Ovary (tissue), 9 donors: Measurements from ENCODE around the gene STRADB. TPM values are rescaled to one million over a fixed set of nuclear protein-coding genes. Genes with fewer than 3 reads are reported as not detected.
"Not testable (repeated sequence)": the region's sequence is repeated elsewhere in the genome, so short reads cannot be mapped to it uniquely, and the experiment has no call there.

Experiments used
- DNase-seq, 5 donors: peaks; one replicate each; pipeline ENCODE4 v3.0.0-alpha.2; 2019 to 2020
- H3K27ac ChIP-seq, 2 donors: fragments of 200-600 bp; one replicate each; pipeline versions ENCODE4 v1.5.1 to v1.8.0; 2019 to 2022
- H3K27me3 ChIP-seq: fragments of 200-600 bp; one replicate; pipeline ENCODE4 v1.8.0; 2022
- H3K36me3 ChIP-seq: fragments of 200-600 bp; sonication (generic); one replicate; pipeline ENCODE4 v1.5.1; 2019
- H3K4me1 ChIP-seq: one replicate; pipeline ENCODE4 v1.8.1; 2013; ENCODE audit warnings: mild to moderate bottlenecking, moderate library complexity; ENCODE audit not compliant: insufficient read depth
- H3K4me3 ChIP-seq: fragments of 200-600 bp; sonication (generic); one replicate; pipeline ENCODE4 v1.5.1; 2017
- H3K9me3 ChIP-seq, 2 donors: fragments of 200-600 bp in 1 of 2; sonication (generic) in 1 of 2; one replicate each; pipeline versions ENCODE4 v1.5.1 to v1.8.1; 2013 to 2019; ENCODE audit warnings: mild to moderate bottlenecking in 1 of 2, moderate library complexity in 1 of 2
- CTCF ChIP-seq, 3 donors: fragments of 450-650 bp in 2 of 3; fragments of 200-600 bp in 1 of 3; IDR thresholded peaks; one replicate each; pipeline versions ENCODE4 v1.5.1 to v1.8.0; 2016 to 2022; ENCODE audit warnings: antibody characterized with exemption in 3 of 3, mild to moderate bottlenecking in 1 of 3
- EP300 ChIP-seq: sonication (generic); formaldehyde crosslinking; IDR thresholded peaks from one replicate; pipeline ENCODE4 v1.6.1; 2017; ENCODE audit warnings: antibody characterized with exemption
- POLR2A ChIP-seq: fragments of 450-650 bp; IDR thresholded peaks from one replicate; pipeline ENCODE4 v1.6.1; 2017; ENCODE audit warnings: antibody characterized with exemption, mild to moderate bottlenecking, moderate library complexity
- WGBS, 3 donors: extraction: QIAGEN DNeasy Blood & Tissue Kit in 1 of 3; methylation state at CpG; one replicate each; pipeline versions ENCODE4 v1.1.5 to v1.1.7; 2013 to 2017; 5-methylcytosine and 5-hydroxymethylcytosine counted together
- intact Hi-C, 4 donors: fragments of 100-400 bp; cut with DNase I; formaldehyde crosslinking; loops; one replicate each; pipeline versions ENCODE4 v1.11.0 to v1.15.1; 2022 to 2023
- polyA plus RNA-seq, 2 donors: library from polyadenylated mRNA; stranded (reverse); fragments of 200-250 nt in 1 of 2; fragments of 350-450 nt in 1 of 2; fragmentation: Illumina TruSeq in 1 of 2; extraction: RNeasy Lipid Tissue Mini Kit (QIAGEN cat#74804) in 1 of 2; gene quantifications; one replicate each; pipeline ENCODE4 v1.2.3, GENCODE V29; 2013 to 2014
- total RNA-seq, 7 donors: library from RNA; depleted of rRNA in 2 of 7; stranded (reverse); fragments of >200 nt in 2 of 7; fragmentation: NEBNext Ultra II Directional in 3 of 7; extraction: Animal tissue kit (Norgen Biotek cat#: 25700) in 3 of 7; gene quantifications; one replicate each; pipeline versions ENCODE4 v1.1.0 to v1.2.4, GENCODE V29; 2016 to 2023
- donor health status: DM: no; HTN: no; CAD: no; lungs with moderate emphysema.
- donor health status: DM: no; HTN: no; CAD: no.
- donor health status: Bipolar disorder and iron deficiency.
- donor health status: DM: yes; HTN: yes; CAD: no.
- donor health status: DM: no; HTN: no; CAD: no.
- donor health status: DM: yes; HTN: yes; CAD: no.

Gene STRADB
- total and polyA plus RNA-seq, 9 donors, result 11.7 to 33.3 (median 16.5) TPM

DNA sequence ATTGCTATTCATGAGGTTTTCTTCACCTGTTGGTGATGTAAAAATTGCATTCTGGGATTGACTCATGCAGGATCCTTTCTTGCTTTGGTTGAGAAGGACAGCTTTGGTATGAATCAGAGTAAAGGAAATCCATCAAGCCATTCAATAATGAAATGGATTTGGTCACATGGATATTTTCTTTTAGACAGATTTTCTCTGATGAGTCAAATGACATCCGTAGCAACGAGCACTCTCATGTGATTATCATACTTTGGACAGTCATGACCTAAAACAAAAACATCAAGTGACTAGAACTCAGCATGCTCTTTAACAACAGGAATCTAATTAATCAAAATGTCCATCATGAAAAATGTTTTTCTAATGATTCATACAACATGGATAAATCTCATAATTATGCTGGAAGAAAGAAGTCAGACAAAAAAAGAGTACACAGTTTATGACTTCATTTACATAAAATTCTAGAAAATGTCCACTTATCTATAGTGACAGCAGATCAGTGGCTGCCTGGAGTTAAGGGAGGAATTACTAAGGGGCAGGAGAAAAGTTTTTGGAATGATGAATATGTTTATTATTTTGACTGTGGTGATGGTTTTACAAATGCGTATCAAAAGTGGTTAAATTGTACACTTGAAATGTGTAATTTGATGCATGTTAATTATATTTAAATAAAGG lies 31.0 kb upstream of the STRADB start:
- H3K9me3 ChIP-seq, result no peaks in the 10 kb centered on the region
- peaks cover 1% of the 10 kb centered on the region for H3K4me1 ChIP-seq
- H3K27me3 ChIP-seq, result no peaks in the 10 kb centered on the region
- WGBS, 3 donors, result 80 to 87% (median 80%) methylated on average over 3 of the region's 3 CpGs
- no peak overlapping the region for H3K4me3 ChIP-seq
- intact Hi-C loops, result no loop called here
- DNase-seq, result no peak
- TF ChIP-seq POLR2A (no peak), CTCF (IDR thresholded peaks at IDR 0.05) (no peak), EP300 (no peak)
- H3K36me3 ChIP-seq, result no peaks in the 10 kb centered on the region
- H3K27ac ChIP-seq, result no peak overlapping the region

DNA sequence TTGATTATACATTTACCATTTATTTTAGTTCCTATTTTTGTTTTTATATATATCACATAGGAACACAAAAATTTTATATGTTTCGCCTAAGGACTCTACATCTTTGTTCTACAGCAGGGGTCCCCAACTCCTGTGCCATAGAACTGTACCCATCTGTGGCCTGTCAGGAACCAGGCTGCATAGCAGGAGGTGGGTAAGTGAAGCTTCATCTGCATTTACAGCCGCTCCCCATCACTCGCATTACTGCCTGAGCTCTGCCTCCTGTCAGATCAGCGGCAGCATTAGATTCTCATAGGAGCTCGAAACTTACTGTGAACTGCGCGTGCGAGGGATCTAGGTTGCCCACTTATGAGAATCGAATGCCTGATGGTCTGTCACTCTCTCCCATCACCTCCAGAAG lies 25.6 kb upstream of the STRADB start:
- no peak overlapping the region for H3K4me3 ChIP-seq
- no peaks in the 10 kb centered on the region for H3K36me3 ChIP-seq
- DNase-seq, result no peak
- TF ChIP-seq EP300, result no peak
- TF ChIP-seq CTCF (IDR thresholded peaks at IDR 0.05), result no peak
- TF ChIP-seq POLR2A, result no peak
- peaks cover 1% of the 10 kb centered on the region for H3K4me1 ChIP-seq
- 91 to 97% (median 91%) methylated on average over 9 of the region's 9 CpGs for WGBS, 3 donors
- H3K27ac ChIP-seq, result no peak overlapping the region
- H3K9me3 ChIP-seq, result no peaks in the 10 kb centered on the region
- intact Hi-C loops, result no loop called here
- H3K27me3 ChIP-seq, result no peaks in the 10 kb centered on the region

GRCh38 chr2:201428366-201428765 lies 23.2 kb upstream of the STRADB start:
- H3K9me3 ChIP-seq, H3K36me3 ChIP-seq, intact Hi-C loops, H3K27me3 ChIP-seq, DNase-seq, H3K4me1 ChIP-seq, H3K4me3 ChIP-seq, H3K27ac ChIP-seq: not testable (repeated sequence)

DNA sequence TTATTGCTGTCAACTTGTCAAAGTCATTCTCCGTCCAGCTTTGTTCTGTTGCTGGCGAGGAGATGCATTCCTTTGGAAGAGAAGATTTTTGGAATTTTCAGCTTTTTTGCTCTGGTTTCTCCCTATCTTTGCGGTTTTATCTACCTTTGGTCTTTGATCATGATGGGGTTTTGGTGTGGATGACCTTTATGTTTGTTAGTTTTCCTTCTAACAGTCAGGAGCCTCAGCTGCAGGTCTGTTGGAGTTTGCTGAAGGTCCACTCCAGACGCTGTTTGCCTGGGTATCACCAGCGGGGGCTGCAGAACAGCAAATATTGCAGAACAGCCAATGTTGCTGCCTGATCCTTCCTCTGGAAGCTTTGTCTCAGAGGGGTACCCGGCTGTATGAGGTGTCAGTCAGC lies 21.7 kb upstream of the STRADB start:
- intact Hi-C loops, H3K9me3 ChIP-seq, H3K4me3 ChIP-seq, H3K27ac ChIP-seq, DNase-seq, H3K27me3 ChIP-seq, H3K36me3 ChIP-seq: not testable (repeated sequence)
- H3K4me1 ChIP-seq, result peaks cover 13% of the 10 kb centered on the region
- 95 to 98% (median 97%) methylated on average over 6 of the region's 6 CpGs for WGBS, 3 donors

- intact Hi-C loops, H3K9me3 ChIP-seq, H3K27ac ChIP-seq, H3K36me3 ChIP-seq, DNase-seq, H3K27me3 ChIP-seq, H3K4me3 ChIP-seq: not testable (repeated sequence)
- peaks cover 13% of the 10 kb centered on the region for H3K4me1 ChIP-seq
- 97 to 98% (median 98%) methylated on average over 12 of the region's 12 CpGs for WGBS, 3 donors
Observed at GRCh38 chr2:201430322-201430721, 21.2 kb upstream of the STRADB start.

- intact Hi-C loops, result no loop called here
- WGBS, 3 donors, result 78 to 80% (median 78%) methylated on average over 5 of the region's 5 CpGs
- no peak overlapping the region for H3K27ac ChIP-seq
Observed at GRCh38 chr2:201430839-201431238, 20.7 kb upstream of the STRADB start.

More at GRCh38 chr2:201430839-201431238, 20.7 kb upstream of the STRADB start:
- TF ChIP-seq EP300 (no peak), CTCF (IDR thresholded peaks at IDR 0.05) (no peak), POLR2A (no peak)
- Histone ChIP-seq H3K36me3 (no peaks in the 10 kb centered on the region), H3K27me3 (no peaks in the 10 kb centered on the region), H3K4me1 (peaks cover 13% of the 10 kb centered on the region), H3K4me3 (no peak overlapping the region), H3K9me3 (no peaks in the 10 kb centered on the region)
- DNase-seq, result no peak
